NB4 (cell line): ENCODE measurements around the gene HCK.
A peak's percentile ranks its signal among the peaks of the same experiment; 100 is the strongest.

Experiments
- DNase-seq: peaks from one replicate; pipeline ENCODE4 v3.0.0; 2010; ENCODE audit warnings: low read depth
- H3K4me3 ChIP-seq: one replicate; pipeline ENCODE4 v1.5.1; 2011; ENCODE audit warnings: mild to moderate bottlenecking, low read depth, low read length, moderate library complexity
- MYC ChIP-seq: IDR thresholded peaks from 2 replicates; pipeline ENCODE4 v1.6.1; 2011; ENCODE audit warnings: low read depth, low read length
- POLR2A ChIP-seq: IDR thresholded peaks from 2 replicates; pipeline ENCODE4 v1.6.1; 2011; ENCODE audit warnings: mild to moderate bottlenecking; ENCODE audit not compliant: insufficient read length; ENCODE audit errors: extremely low read depth
- TF ChIP-seq, protein P1 (sequence below): IDR thresholded peaks from one replicate; pipeline ENCODE4 v1.5.1; 2012; ENCODE audit warnings: low read depth, low read length
- TF ChIP-seq, protein P2 (sequence below): IDR thresholded peaks from 2 replicates; pipeline ENCODE4 v1.6.1; 2011; ENCODE audit warnings: low read depth, low read length

HCK gene

DNA sequence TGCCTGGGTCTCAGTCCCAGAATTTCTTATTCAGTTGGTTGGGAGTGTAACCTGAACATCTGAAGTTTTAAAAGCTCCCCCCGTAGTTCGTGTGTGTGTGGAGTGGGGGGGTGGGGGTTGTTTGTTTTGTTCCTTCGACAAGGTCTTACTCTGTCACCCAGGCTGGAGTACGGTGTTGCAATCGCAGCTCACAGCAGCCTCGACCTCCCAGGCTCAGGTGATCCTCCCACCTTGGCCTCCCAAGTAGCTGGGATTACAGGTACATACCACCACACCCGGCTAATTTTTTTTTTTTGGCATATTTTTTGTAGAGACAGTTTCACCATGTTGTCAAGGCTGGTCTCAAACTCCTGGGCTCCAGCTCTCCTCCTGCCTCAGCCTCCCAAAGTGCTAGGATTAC lies 38.7 kb upstream of the HCK start:
- H3K4me3 ChIP-seq, result no peak overlapping the region
- DNase-seq, result no peak
- TF ChIP-seq, protein P1, sequence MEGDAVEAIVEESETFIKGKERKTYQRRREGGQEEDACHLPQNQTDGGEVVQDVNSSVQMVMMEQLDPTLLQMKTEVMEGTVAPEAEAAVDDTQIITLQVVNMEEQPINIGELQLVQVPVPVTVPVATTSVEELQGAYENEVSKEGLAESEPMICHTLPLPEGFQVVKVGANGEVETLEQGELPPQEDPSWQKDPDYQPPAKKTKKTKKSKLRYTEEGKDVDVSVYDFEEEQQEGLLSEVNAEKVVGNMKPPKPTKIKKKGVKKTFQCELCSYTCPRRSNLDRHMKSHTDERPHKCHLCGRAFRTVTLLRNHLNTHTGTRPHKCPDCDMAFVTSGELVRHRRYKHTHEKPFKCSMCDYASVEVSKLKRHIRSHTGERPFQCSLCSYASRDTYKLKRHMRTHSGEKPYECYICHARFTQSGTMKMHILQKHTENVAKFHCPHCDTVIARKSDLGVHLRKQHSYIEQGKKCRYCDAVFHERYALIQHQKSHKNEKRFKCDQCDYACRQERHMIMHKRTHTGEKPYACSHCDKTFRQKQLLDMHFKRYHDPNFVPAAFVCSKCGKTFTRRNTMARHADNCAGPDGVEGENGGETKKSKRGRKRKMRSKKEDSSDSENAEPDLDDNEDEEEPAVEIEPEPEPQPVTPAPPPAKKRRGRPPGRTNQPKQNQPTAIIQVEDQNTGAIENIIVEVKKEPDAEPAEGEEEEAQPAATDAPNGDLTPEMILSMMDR, result no peak
- TF ChIP-seq MYC, result no peak
- no peak for TF ChIP-seq POLR2A
- TF ChIP-seq, protein P2, sequence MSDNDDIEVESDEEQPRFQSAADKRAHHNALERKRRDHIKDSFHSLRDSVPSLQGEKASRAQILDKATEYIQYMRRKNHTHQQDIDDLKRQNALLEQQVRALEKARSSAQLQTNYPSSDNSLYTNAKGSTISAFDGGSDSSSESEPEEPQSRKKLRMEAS, result no peak

- TF ChIP-seq, protein P1, result peak; percentile 27
- no peak for TF ChIP-seq MYC
- no peak for TF ChIP-seq POLR2A
- TF ChIP-seq, protein P2, result no peak
- DNase-seq, result peak; percentile 39
- no peak overlapping the region for H3K4me3 ChIP-seq
These were observed 34.3 kb upstream of the HCK start for GRCh38 chr20:32017711-32018251.

- TF ChIP-seq, protein P2, result no peak
- TF ChIP-seq, protein P1, result peak; percentile 3
- no peak for TF ChIP-seq MYC
- no peak overlapping the region for H3K4me3 ChIP-seq
- peak; percentile 40 for DNase-seq
These were observed 33.5 kb upstream of the HCK start for GRCh38 chr20:32018269-32019155.

DNA sequence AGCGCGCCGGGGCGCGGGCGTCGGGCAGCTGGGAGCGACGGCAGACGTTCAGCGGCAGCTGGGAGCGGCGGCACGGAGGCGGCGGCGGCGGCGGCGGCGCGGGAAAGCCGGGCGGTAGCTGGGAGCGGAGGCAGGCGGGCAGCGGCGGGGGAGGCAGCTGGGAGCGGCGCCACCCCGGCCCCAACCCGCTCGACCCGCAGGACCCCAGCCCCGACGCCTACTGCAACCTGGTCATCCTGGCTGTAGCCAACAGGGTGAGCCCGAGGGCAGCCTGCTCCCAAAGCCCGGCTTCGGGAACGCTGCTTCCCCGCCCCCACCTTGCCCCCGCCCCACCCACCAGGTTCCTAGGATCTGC lies 32.9 kb upstream of the HCK start:
- TF ChIP-seq, protein P1, result no peak
- TF ChIP-seq, protein P2, result no peak
- TF ChIP-seq POLR2A (no peak), MYC (no peak)
- DNase-seq, result no peak
- H3K4me3 ChIP-seq, result no peak overlapping the region

GRCh38 chr20:32019563-32020463 lies 32.2 kb upstream of the HCK start:
- no peak for DNase-seq
- no peak overlapping the region for H3K4me3 ChIP-seq
- TF ChIP-seq MYC (no peak), POLR2A (no peak)
- TF ChIP-seq, protein P2, result peak; percentile 59; the same call in 1 of the 2 replicates
